ENCODE measurements around the gene PCGF2. TPM values are rescaled to one million over a fixed set of nuclear protein-coding genes. Genes with fewer than 3 reads are reported as not detected.

The PCGF2 gene
- total and polyA plus RNA-seq, 10 of the 15 experiments (the other 5 are each of a cell fraction or from before 2014, with no cell fraction given): 2.7 to 35.6 (median 7.2) TPM

DNA sequence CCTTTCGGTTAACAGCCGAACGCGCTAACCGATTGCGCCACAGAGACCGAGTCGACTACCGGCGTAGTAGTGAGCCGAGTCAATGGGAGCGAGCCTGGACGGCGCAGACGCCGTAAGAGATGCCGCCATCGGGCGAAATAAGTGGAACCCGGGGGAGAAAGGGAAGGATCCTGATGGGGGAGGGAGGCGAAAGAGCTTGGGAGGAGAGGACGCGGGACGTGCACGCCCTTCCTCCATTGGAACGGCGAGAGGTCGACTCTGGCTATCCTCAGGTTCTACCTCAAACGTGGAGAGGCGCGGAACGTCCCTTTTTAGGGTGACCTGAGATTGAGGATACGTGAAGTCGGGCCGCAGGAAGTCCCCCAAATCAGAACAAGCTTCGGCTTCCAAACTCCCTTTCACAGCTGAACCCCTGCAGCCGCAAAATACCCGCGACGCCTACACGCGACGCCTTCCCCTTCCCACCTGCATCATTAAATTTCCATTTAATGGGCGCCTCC is 3.7 kb upstream of the PCGF2 start (continued):
- TF ChIP-seq, protein P1, sequence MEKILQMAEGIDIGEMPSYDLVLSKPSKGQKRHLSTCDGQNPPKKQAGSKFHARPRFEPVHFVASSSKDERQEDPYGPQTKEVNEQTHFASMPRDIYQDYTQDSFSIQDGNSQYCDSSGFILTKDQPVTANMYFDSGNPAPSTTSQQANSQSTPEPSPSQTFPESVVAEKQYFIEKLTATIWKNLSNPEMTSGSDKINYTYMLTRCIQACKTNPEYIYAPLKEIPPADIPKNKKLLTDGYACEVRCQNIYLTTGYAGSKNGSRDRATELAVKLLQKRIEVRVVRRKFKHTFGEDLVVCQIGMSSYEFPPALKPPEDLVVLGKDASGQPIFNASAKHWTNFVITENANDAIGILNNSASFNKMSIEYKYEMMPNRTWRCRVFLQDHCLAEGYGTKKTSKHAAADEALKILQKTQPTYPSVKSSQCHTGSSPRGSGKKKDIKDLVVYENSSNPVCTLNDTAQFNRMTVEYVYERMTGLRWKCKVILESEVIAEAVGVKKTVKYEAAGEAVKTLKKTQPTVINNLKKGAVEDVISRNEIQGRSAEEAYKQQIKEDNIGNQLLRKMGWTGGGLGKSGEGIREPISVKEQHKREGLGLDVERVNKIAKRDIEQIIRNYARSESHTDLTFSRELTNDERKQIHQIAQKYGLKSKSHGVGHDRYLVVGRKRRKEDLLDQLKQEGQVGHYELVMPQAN (conservative IDR thresholded peaks at IDR 0.05): peak; percentile 77; the same call in 1 of the 2 replicates
- 0 out of 4 replicates have a peak, but pooled peaks of 1 of the 2 experiments have one; percentile 7 for TF ChIP-seq EP300 (IDR thresholded peaks at IDR 0.05; ENCODE audit: borderline replicate concordance in 1 of 2, control insufficient read depth in 1 of 2, low read depth in 2 of 2, low read length in 2 of 2)
- TF ChIP-seq, protein P2, sequence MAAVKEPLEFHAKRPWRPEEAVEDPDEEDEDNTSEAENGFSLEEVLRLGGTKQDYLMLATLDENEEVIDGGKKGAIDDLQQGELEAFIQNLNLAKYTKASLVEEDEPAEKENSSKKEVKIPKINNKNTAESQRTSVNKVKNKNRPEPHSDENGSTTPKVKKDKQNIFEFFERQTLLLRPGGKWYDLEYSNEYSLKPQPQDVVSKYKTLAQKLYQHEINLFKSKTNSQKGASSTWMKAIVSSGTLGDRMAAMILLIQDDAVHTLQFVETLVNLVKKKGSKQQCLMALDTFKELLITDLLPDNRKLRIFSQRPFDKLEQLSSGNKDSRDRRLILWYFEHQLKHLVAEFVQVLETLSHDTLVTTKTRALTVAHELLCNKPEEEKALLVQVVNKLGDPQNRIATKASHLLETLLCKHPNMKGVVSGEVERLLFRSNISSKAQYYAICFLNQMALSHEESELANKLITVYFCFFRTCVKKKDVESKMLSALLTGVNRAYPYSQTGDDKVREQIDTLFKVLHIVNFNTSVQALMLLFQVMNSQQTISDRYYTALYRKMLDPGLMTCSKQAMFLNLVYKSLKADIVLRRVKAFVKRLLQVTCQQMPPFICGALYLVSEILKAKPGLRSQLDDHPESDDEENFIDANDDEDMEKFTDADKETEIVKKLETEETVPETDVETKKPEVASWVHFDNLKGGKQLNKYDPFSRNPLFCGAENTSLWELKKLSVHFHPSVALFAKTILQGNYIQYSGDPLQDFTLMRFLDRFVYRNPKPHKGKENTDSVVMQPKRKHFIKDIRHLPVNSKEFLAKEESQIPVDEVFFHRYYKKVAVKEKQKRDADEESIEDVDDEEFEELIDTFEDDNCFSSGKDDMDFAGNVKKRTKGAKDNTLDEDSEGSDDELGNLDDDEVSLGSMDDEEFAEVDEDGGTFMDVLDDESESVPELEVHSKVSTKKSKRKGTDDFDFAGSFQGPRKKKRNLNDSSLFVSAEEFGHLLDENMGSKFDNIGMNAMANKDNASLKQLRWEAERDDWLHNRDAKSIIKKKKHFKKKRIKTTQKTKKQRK (IDR thresholded peaks at IDR 0.05; ENCODE audit: low read depth, low read length): no peak
- TF ChIP-seq YBX1 (IDR thresholded peaks at IDR 0.05): no peak
- TF ChIP-seq NBN (IDR thresholded peaks at IDR 0.05): peak; percentile 79; the same call in 1 of the 2 replicates
- TF ChIP-seq ZNF217 (IDR thresholded peaks at IDR 0.05): peak; percentile 70; the same call in 1 of the 2 replicates
- no peak for TF ChIP-seq POLR2AphosphoS2 (IDR thresholded peaks at IDR 0.05; ENCODE audit: low read depth, low read length)
- no peak for TF ChIP-seq CBFB (IDR thresholded peaks at IDR 0.05; ENCODE audit: low read depth)
- TF ChIP-seq, protein P3, sequence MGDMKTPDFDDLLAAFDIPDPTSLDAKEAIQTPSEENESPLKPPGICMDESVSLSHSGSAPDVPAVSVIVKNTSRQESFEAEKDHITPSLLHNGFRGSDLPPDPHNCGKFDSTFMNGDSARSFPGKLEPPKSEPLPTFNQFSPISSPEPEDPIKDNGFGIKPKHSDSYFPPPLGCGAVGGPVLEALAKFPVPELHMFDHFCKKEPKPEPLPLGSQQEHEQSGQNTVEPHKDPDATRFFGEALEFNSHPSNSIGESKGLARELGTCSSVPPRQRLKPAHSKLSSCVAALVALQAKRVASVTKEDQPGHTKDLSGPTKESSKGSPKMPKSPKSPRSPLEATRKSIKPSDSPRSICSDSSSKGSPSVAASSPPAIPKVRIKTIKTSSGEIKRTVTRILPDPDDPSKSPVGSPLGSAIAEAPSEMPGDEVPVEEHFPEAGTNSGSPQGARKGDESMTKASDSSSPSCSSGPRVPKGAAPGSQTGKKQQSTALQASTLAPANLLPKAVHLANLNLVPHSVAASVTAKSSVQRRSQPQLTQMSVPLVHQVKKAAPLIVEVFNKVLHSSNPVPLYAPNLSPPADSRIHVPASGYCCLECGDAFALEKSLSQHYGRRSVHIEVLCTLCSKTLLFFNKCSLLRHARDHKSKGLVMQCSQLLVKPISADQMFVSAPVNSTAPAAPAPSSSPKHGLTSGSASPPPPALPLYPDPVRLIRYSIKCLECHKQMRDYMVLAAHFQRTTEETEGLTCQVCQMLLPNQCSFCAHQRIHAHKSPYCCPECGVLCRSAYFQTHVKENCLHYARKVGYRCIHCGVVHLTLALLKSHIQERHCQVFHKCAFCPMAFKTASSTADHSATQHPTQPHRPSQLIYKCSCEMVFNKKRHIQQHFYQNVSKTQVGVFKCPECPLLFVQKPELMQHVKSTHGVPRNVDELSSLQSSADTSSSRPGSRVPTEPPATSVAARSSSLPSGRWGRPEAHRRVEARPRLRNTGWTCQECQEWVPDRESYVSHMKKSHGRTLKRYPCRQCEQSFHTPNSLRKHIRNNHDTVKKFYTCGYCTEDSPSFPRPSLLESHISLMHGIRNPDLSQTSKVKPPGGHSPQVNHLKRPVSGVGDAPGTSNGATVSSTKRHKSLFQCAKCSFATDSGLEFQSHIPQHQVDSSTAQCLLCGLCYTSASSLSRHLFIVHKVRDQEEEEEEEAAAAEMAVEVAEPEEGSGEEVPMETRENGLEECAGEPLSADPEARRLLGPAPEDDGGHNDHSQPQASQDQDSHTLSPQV (IDR thresholded peaks at IDR 0.05): no peak
- TF ChIP-seq RBBP5 (conservative IDR thresholded peaks at IDR 0.05): no peak
- TF ChIP-seq RAD21 (IDR thresholded peaks at IDR 0.05; ENCODE audit: insufficient read depth, low read depth, low read length): no peak
- TF ChIP-seq HDGF (IDR thresholded peaks at IDR 0.05): no peak
- TF ChIP-seq CEBPB (IDR thresholded peaks at IDR 0.05; ENCODE audit: borderline replicate concordance in 1 of 2, low read depth in 2 of 2, low read length in 2 of 2): peak in 1 of 2 experiments; percentile 65; a peak in 1 of 4 replicates
- TF ChIP-seq, protein P4, sequence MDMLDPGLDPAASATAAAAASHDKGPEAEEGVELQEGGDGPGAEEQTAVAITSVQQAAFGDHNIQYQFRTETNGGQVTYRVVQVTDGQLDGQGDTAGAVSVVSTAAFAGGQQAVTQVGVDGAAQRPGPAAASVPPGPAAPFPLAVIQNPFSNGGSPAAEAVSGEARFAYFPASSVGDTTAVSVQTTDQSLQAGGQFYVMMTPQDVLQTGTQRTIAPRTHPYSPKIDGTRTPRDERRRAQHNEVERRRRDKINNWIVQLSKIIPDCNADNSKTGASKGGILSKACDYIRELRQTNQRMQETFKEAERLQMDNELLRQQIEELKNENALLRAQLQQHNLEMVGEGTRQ (IDR thresholded peaks at IDR 0.05; ENCODE audit: borderline replicate concordance, low read depth, low read length): no peak
- no peak for TF ChIP-seq EZH2 (IDR thresholded peaks at IDR 0.05; ENCODE audit: borderline replicate concordance, control insufficient read depth, low read depth, low read length)
- TF ChIP-seq, protein P5, sequence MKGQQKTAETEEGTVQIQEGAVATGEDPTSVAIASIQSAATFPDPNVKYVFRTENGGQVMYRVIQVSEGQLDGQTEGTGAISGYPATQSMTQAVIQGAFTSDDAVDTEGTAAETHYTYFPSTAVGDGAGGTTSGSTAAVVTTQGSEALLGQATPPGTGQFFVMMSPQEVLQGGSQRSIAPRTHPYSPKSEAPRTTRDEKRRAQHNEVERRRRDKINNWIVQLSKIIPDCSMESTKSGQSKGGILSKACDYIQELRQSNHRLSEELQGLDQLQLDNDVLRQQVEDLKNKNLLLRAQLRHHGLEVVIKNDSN (IDR thresholded peaks at IDR 0.05; ENCODE audit: borderline replicate concordance, extremely low read length, insufficient read depth, low read depth, low read length): no peak

Data from GM12878 (cell line).